Measurements from ENCODE around the gene DGUOK.

DNA sequence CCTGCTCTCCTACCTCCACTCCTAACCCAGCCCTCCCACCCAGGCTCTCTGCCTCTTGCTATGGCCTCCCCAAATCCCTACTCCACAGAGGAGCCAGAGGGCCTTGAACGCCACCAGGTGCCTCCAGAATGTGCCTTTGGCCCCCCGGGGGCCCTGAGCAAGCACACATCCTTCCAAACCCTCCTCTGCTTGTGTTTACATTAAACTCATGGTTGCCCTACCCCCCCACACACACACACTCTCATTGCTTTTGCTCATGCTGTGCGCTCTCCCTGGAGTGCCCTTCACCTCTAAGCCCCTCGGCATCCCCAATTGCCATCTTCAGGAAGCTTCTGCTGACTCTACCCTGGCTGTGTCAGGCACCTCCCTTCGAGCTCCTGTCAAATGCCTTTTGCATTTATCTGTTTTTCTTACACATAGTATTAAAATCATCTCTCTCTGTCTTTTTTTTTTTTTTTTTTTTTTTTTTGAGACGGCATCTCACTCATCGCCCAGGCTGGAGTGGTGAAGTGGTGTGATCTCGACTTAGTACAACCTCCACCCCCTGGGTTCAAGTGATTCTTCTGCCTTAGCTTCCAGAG is 41.8 kb downstream of the DGUOK start:
- no peak for TF ChIP-seq SP1 (IDR thresholded peaks at IDR 0.05)
- TF ChIP-seq, protein P1, sequence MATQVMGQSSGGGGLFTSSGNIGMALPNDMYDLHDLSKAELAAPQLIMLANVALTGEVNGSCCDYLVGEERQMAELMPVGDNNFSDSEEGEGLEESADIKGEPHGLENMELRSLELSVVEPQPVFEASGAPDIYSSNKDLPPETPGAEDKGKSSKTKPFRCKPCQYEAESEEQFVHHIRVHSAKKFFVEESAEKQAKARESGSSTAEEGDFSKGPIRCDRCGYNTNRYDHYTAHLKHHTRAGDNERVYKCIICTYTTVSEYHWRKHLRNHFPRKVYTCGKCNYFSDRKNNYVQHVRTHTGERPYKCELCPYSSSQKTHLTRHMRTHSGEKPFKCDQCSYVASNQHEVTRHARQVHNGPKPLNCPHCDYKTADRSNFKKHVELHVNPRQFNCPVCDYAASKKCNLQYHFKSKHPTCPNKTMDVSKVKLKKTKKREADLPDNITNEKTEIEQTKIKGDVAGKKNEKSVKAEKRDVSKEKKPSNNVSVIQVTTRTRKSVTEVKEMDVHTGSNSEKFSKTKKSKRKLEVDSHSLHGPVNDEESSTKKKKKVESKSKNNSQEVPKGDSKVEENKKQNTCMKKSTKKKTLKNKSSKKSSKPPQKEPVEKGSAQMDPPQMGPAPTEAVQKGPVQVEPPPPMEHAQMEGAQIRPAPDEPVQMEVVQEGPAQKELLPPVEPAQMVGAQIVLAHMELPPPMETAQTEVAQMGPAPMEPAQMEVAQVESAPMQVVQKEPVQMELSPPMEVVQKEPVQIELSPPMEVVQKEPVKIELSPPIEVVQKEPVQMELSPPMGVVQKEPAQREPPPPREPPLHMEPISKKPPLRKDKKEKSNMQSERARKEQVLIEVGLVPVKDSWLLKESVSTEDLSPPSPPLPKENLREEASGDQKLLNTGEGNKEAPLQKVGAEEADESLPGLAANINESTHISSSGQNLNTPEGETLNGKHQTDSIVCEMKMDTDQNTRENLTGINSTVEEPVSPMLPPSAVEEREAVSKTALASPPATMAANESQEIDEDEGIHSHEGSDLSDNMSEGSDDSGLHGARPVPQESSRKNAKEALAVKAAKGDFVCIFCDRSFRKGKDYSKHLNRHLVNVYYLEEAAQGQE (IDR thresholded peaks at IDR 0.05): no peak
- TF ChIP-seq, protein P2, sequence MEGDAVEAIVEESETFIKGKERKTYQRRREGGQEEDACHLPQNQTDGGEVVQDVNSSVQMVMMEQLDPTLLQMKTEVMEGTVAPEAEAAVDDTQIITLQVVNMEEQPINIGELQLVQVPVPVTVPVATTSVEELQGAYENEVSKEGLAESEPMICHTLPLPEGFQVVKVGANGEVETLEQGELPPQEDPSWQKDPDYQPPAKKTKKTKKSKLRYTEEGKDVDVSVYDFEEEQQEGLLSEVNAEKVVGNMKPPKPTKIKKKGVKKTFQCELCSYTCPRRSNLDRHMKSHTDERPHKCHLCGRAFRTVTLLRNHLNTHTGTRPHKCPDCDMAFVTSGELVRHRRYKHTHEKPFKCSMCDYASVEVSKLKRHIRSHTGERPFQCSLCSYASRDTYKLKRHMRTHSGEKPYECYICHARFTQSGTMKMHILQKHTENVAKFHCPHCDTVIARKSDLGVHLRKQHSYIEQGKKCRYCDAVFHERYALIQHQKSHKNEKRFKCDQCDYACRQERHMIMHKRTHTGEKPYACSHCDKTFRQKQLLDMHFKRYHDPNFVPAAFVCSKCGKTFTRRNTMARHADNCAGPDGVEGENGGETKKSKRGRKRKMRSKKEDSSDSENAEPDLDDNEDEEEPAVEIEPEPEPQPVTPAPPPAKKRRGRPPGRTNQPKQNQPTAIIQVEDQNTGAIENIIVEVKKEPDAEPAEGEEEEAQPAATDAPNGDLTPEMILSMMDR (IDR thresholded peaks at IDR 0.05; ENCODE audit: low read depth, low read length, missing input control): no peak

All from liver (tissue), 3 donors.